Mesenchymal stem cell (in vitro differentiated cells and primary cell): ENCODE results near the gene PAPPA.

Source experiments
- DNase-seq: peaks from one replicate; pipeline ENCODE4 v3.0.0-alpha.2; 2013
- H2AFZ ChIP-seq: one replicate; pipeline ENCODE4 v1.6.1; 2013; ENCODE audit warnings: low read depth, mild to moderate bottlenecking, control low read depth, inconsistent platforms, low read length, moderate library complexity
- H2AK5ac ChIP-seq: 2 replicates; pipeline ENCODE4 v1.6.1; 2013; ENCODE audit warnings: low read length, moderate library complexity, mild to moderate bottlenecking, inconsistent platforms; ENCODE audit not compliant: severe bottlenecking
- H2BK120ac ChIP-seq: one replicate; pipeline ENCODE4 v1.6.1; 2013; ENCODE audit warnings: low read depth, mild to moderate bottlenecking, inconsistent platforms, low read length, moderate library complexity
- H2BK12ac ChIP-seq, 2 experiments: one replicate each; pipeline ENCODE4 v1.6.1; 2013; ENCODE audit warnings: inconsistent platforms in 2 of 2, low read length in 2 of 2, mild to moderate bottlenecking in 2 of 2, moderate library complexity in 2 of 2, control low read depth in 1 of 2
- H2BK15ac ChIP-seq: one replicate; pipeline ENCODE4 v1.6.1; 2013; ENCODE audit warnings: mild to moderate bottlenecking, low read depth, inconsistent platforms; ENCODE audit not compliant: poor library complexity, severe bottlenecking
- H2BK5ac ChIP-seq: 2 replicates; pipeline ENCODE4 v1.6.1; 2013; ENCODE audit warnings: low read depth, mild to moderate bottlenecking, low read length, control low read depth, inconsistent platforms; ENCODE audit not compliant: poor library complexity, severe bottlenecking
- H3K14ac ChIP-seq, 2 experiments: one replicate each; pipeline ENCODE4 v1.6.1; 2013; ENCODE audit warnings: inconsistent platforms in 2 of 2, low read length in 2 of 2, control low read depth in 1 of 2, mild to moderate bottlenecking in 1 of 2, moderate library complexity in 1 of 2
- H3K18ac ChIP-seq, 2 experiments: one replicate each; pipeline ENCODE4 v1.6.1; 2013; ENCODE audit warnings: inconsistent platforms in 2 of 2, low read length in 2 of 2, control low read depth in 1 of 2, low read depth in 1 of 2, mild to moderate bottlenecking in 1 of 2
- H3K23ac ChIP-seq, 2 experiments: one replicate each; pipeline ENCODE4 v1.6.1; 2013; ENCODE audit warnings: inconsistent platforms in 2 of 2, low read length in 2 of 2, mild to moderate bottlenecking in 2 of 2, moderate library complexity in 2 of 2, control low read depth in 1 of 2
- H3K27ac ChIP-seq: 2 replicates; pipeline ENCODE4 v1.5.1; 2013; ENCODE audit warnings: mild to moderate bottlenecking, moderate library complexity, low read length, control low read depth, inconsistent platforms; ENCODE audit not compliant: poor library complexity, severe bottlenecking
- H3K27me3 ChIP-seq, 2 experiments: 2 replicates each; pipeline versions ENCODE4 v1.6.1 to v1.7.0; 2013; ENCODE audit warnings: low read length in 2 of 2, mild to moderate bottlenecking in 2 of 2, moderate library complexity in 2 of 2, control low read depth in 1 of 2, inconsistent platforms in 1 of 2; ENCODE audit not compliant: control insufficient read depth in 1 of 2, insufficient read depth in 1 of 2
- H3K36me3 ChIP-seq, 2 experiments: 2 replicates each; pipeline versions ENCODE4 v1.6.1 to v1.7.0; 2013; ENCODE audit warnings: low read length in 2 of 2, control low read depth in 1 of 2, inconsistent platforms in 1 of 2, low read depth in 1 of 2, mild to moderate bottlenecking in 1 of 2; ENCODE audit not compliant: insufficient read depth in 2 of 2, control insufficient read depth in 1 of 2
- H3K4ac ChIP-seq, 2 experiments: one replicate each; pipeline ENCODE4 v1.6.1; 2013; ENCODE audit warnings: inconsistent platforms in 2 of 2, low read length in 2 of 2, mild to moderate bottlenecking in 2 of 2, moderate library complexity in 2 of 2, control low read depth in 1 of 2, low read depth in 1 of 2
- H3K4me1 ChIP-seq: 2 replicates; pipeline ENCODE4 v1.6.1; 2013; ENCODE audit warnings: low read depth, low read length, control low read depth; ENCODE audit not compliant: control insufficient read depth, insufficient read depth
- H3K4me2 ChIP-seq: 2 replicates; pipeline ENCODE4 v1.6.1; 2013; ENCODE audit warnings: low read length, mild to moderate bottlenecking, inconsistent platforms; ENCODE audit not compliant: poor library complexity, severe bottlenecking
- H3K4me3 ChIP-seq, 2 experiments: 2 replicates each; pipeline versions ENCODE4 v1.5.1 to v1.7.0; 2013; ENCODE audit warnings: low read length in 2 of 2, mild to moderate bottlenecking in 2 of 2, control low read depth in 1 of 2, low read depth in 1 of 2; ENCODE audit not compliant: insufficient read depth in 1 of 2
- H3K79me1 ChIP-seq: replicated peaks from 2 replicates; pipeline ENCODE4 v1.6.1; 2013; ENCODE audit warnings: mild to moderate bottlenecking, control low read depth, low read length, inconsistent platforms; ENCODE audit not compliant: poor library complexity, severe bottlenecking
- H3K9ac ChIP-seq: 2 replicates; pipeline ENCODE4 v1.7.0; 2013; ENCODE audit warnings: mild to moderate bottlenecking, low read length, moderate library complexity
- H3K9me3 ChIP-seq: 2 replicates; pipeline ENCODE4 v1.7.0; 2013; ENCODE audit warnings: mild to moderate bottlenecking, low read length; ENCODE audit not compliant: control insufficient read depth
- H4K8ac ChIP-seq: one replicate; pipeline ENCODE4 v1.6.1; 2013; ENCODE audit warnings: inconsistent platforms, mild to moderate bottlenecking, low read length, moderate library complexity
- H4K91ac ChIP-seq: one replicate; pipeline ENCODE4 v1.6.1; 2013; ENCODE audit warnings: mild to moderate bottlenecking, low read length, inconsistent platforms
- WGBS: methylation state at CpG from one replicate; pipeline ENCODE4 v1.1.7; 2013; ENCODE audit warnings: mixed read lengths; 5-methylcytosine and 5-hydroxymethylcytosine counted together

The PAPPA gene

GRCh38 chr9:116223926-116224325, 70.3 kb downstream of the PAPPA start:
- H3K9ac ChIP-seq, result no peak overlapping the region
- no peaks in the 10 kb centered on the region for H3K9me3 ChIP-seq
- H2AK5ac ChIP-seq, result no peak overlapping the region
- no peak overlapping the region for H4K8ac ChIP-seq
- no peak overlapping the region for H3K23ac ChIP-seq
- no peak overlapping the region for H2BK5ac ChIP-seq
- no peak overlapping the region for H3K14ac ChIP-seq
- H2BK12ac ChIP-seq, result no peak overlapping the region
- no peak overlapping the region for H4K91ac ChIP-seq
- H3K27me3 ChIP-seq, result no peaks in the 10 kb centered on the region
- no peaks in the 10 kb centered on the region for H3K79me1 ChIP-seq
- H3K36me3 ChIP-seq, result peaks cover 21 to 95% of the 10 kb centered on the region in 2 experiments
- WGBS, result 78% methylated on average over 3 of the region's 3 CpGs
- no peak overlapping the region for H3K18ac ChIP-seq
- H3K4me1 ChIP-seq, result peaks cover 5% of the 10 kb centered on the region
- peak; percentile 35 for DNase-seq
- no peak overlapping the region for H3K4ac ChIP-seq
- no peak overlapping the region for H2BK15ac ChIP-seq
- H2AFZ ChIP-seq, result no peak overlapping the region
- H3K27ac ChIP-seq, result no peak overlapping the region
- H2BK120ac ChIP-seq, result no peak overlapping the region
- H3K4me2 ChIP-seq, result no peak overlapping the region
- no peak overlapping the region for H3K4me3 ChIP-seq

GRCh38 chr9:116230051-116230632, 76.6 kb downstream of the PAPPA start:
- Histone ChIP-seq H3K27ac (peak overlapping the region; percentile 14), H3K27me3 (no peaks in the 10 kb centered on the region), H3K36me3 (peaks cover 14 to 86% of the 10 kb centered on the region in 2 experiments), H2BK12ac (no peak overlapping the region), H3K9ac (no peak overlapping the region), H4K91ac (no peak overlapping the region), H3K4me2 (no peak overlapping the region), H2BK120ac (no peak overlapping the region), H3K18ac (no peak overlapping the region), H3K23ac (no peak overlapping the region), H2BK15ac (no peak overlapping the region), H2BK5ac (no peak overlapping the region), H3K9me3 (no peaks in the 10 kb centered on the region), H3K4me1 (peaks cover 8% of the 10 kb centered on the region), H4K8ac (no peak overlapping the region), H3K4me3 (no peak overlapping the region), H3K79me1 (no peaks in the 10 kb centered on the region), H3K14ac (no peak overlapping the region), H3K4ac (no peak overlapping the region), H2AFZ (no peak overlapping the region), H2AK5ac (no peak overlapping the region)
- no peak for DNase-seq
- 0% methylated on average over 1 of the region's 1 CpG for WGBS

GRCh38 chr9:116232424-116233159, 79.0 kb downstream of the PAPPA start:
- peak overlapping the region; percentile 93 for H3K27ac ChIP-seq
- no peak overlapping the region for H3K14ac ChIP-seq
- H3K36me3 ChIP-seq, result peaks cover 14 to 82% of the 10 kb centered on the region in 2 experiments
- H3K18ac ChIP-seq, result no peak overlapping the region
- H3K27me3 ChIP-seq, result no peaks in the 10 kb centered on the region
- DNase-seq, result peak; percentile 66
- H2BK12ac ChIP-seq, result peak overlapping the region in 1 of 2 experiments; percentile 43
- H4K91ac ChIP-seq, result no peak overlapping the region
- H3K23ac ChIP-seq, result no peak overlapping the region
- peak overlapping the region; percentile 100 for H2AK5ac ChIP-seq
- H3K4ac ChIP-seq, result no peak overlapping the region
- H2BK15ac ChIP-seq, result no peak overlapping the region
- no peak overlapping the region for H4K8ac ChIP-seq
- H3K4me3 ChIP-seq, result no peak overlapping the region
- no peaks in the 10 kb centered on the region for H3K9me3 ChIP-seq
- no peak overlapping the region for H2AFZ ChIP-seq
- H3K4me1 ChIP-seq, result peaks cover 12% of the 10 kb centered on the region
- no peak overlapping the region for H2BK120ac ChIP-seq
- H2BK5ac ChIP-seq, result peak overlapping the region; percentile 20
- no peaks in the 10 kb centered on the region for H3K79me1 ChIP-seq
- 90% methylated on average over 5 of the region's 5 CpGs for WGBS
- H3K4me2 ChIP-seq, result no peak overlapping the region
- H3K9ac ChIP-seq, result peak overlapping the region; percentile 57

- H3K14ac ChIP-seq, result no peak overlapping the region
- WGBS, result over 99% methylated on average over 3 of the region's 3 CpGs
- H2AFZ ChIP-seq, result no peak overlapping the region
- peak; percentile 55 for DNase-seq
- no peak overlapping the region for H3K18ac ChIP-seq
- H2BK120ac ChIP-seq, result no peak overlapping the region
- H3K23ac ChIP-seq, result no peak overlapping the region
- peaks cover 16% of the 10 kb centered on the region for H3K4me1 ChIP-seq
- peaks cover 12 to 77% of the 10 kb centered on the region in 2 experiments for H3K36me3 ChIP-seq
- H3K27ac ChIP-seq, result peak overlapping the region; percentile 93
- no peaks in the 10 kb centered on the region for H3K9me3 ChIP-seq
- no peak overlapping the region for H2BK15ac ChIP-seq
- H2AK5ac ChIP-seq, result peak overlapping the region; percentile 63
- no peak overlapping the region for H4K91ac ChIP-seq
- peak overlapping the region; percentile 20 for H2BK5ac ChIP-seq
- H3K4me3 ChIP-seq, result no peak overlapping the region
- H3K27me3 ChIP-seq, result no peaks in the 10 kb centered on the region
- no peak overlapping the region for H2BK12ac ChIP-seq
- peak overlapping the region; percentile 57 for H3K9ac ChIP-seq
- no peak overlapping the region for H3K4me2 ChIP-seq
- no peak overlapping the region for H3K4ac ChIP-seq
- H3K79me1 ChIP-seq, result no peaks in the 10 kb centered on the region
- H4K8ac ChIP-seq, result no peak overlapping the region
These were observed 79.6 kb downstream of the PAPPA start for GRCh38 chr9:116233160-116233530.
